Trophoblast cell (in vitro differentiated cells and primary cell): ENCODE data around the gene RMDN2.

Experiments
- DNase-seq, 2 donors: peaks; one replicate each; pipeline ENCODE4 v3.0.0-alpha.2; 2016
- H2AFZ ChIP-seq: 2 replicates; pipeline ENCODE4 v1.6.1; 2013; ENCODE audit warnings: low read length, moderate library complexity, mild to moderate bottlenecking; ENCODE audit not compliant: insufficient read depth, poor library complexity
- H2AK5ac ChIP-seq: 2 replicates; pipeline ENCODE4 v1.6.1; 2013; ENCODE audit warnings: mild to moderate bottlenecking, low read length
- H2BK120ac ChIP-seq: 2 replicates; pipeline ENCODE4 v1.6.1; 2013; ENCODE audit warnings: low read length, mild to moderate bottlenecking, moderate library complexity; ENCODE audit not compliant: insufficient read depth, poor library complexity
- H2BK12ac ChIP-seq: 2 replicates; pipeline ENCODE4 v1.6.1; 2013; ENCODE audit warnings: mild to moderate bottlenecking, low read length, moderate library complexity
- H2BK5ac ChIP-seq: 2 replicates; pipeline ENCODE4 v1.6.1; 2013; ENCODE audit warnings: low read length, low read depth, moderate library complexity, mild to moderate bottlenecking; ENCODE audit not compliant: poor library complexity
- H3K14ac ChIP-seq: 2 replicates; pipeline ENCODE4 v1.6.1; 2013; ENCODE audit warnings: mild to moderate bottlenecking, low read length
- H3K18ac ChIP-seq: 2 replicates; pipeline ENCODE4 v1.6.1; 2013; ENCODE audit warnings: mild to moderate bottlenecking, low read length
- H3K23ac ChIP-seq: 2 replicates; pipeline ENCODE4 v1.6.1; 2013; ENCODE audit warnings: low read length
- H3K27ac ChIP-seq: 2 replicates; pipeline ENCODE4 v1.5.1; 2013; ENCODE audit warnings: low read depth, mild to moderate bottlenecking, inconsistent platforms, low read length, moderate library complexity
- H3K27me3 ChIP-seq: 2 replicates; pipeline ENCODE4 v1.6.1; 2013; ENCODE audit warnings: inconsistent platforms, mild to moderate bottlenecking, low read length, moderate library complexity; ENCODE audit not compliant: insufficient read depth
- H3K36me3 ChIP-seq, 2 experiments: 1 replicate in 1 of 2; 2 replicates in 1 of 2; pipeline ENCODE4 v1.6.1; 2013; ENCODE audit warnings: low read length in 2 of 2, mild to moderate bottlenecking in 2 of 2, moderate library complexity in 1 of 2; ENCODE audit not compliant: insufficient read depth in 2 of 2, control insufficient read depth in 1 of 2
- H3K4ac ChIP-seq: 2 replicates; pipeline ENCODE4 v1.6.1; 2013; ENCODE audit warnings: low read depth, mild to moderate bottlenecking, low read length, moderate library complexity
- H3K4me1 ChIP-seq, 2 experiments: 1 replicate in 1 of 2; 2 replicates in 1 of 2; pipeline ENCODE4 v1.6.1; 2013; ENCODE audit warnings: low read length in 2 of 2, mild to moderate bottlenecking in 2 of 2, moderate library complexity in 1 of 2; ENCODE audit not compliant: insufficient read depth in 2 of 2, control insufficient read depth in 1 of 2
- H3K4me2 ChIP-seq: 2 replicates; pipeline ENCODE4 v1.6.1; 2013; ENCODE audit warnings: inconsistent platforms, mild to moderate bottlenecking, low read length, moderate library complexity
- H3K4me3 ChIP-seq: 2 replicates; pipeline ENCODE4 v1.5.1; 2013; ENCODE audit warnings: mild to moderate bottlenecking, low read depth, low read length, inconsistent platforms
- H3K79me1 ChIP-seq: one replicate; pipeline ENCODE4 v1.6.1; 2013; ENCODE audit warnings: low read length
- H3K79me2 ChIP-seq: 2 replicates; pipeline ENCODE4 v1.6.1; 2013; ENCODE audit warnings: low read length, mild to moderate bottlenecking; ENCODE audit not compliant: control insufficient read depth, insufficient read depth, poor library complexity
- H3K9ac ChIP-seq: 2 replicates; pipeline ENCODE4 v1.6.1; 2013; ENCODE audit warnings: mild to moderate bottlenecking, low read length
- H3K9me3 ChIP-seq: 2 replicates; pipeline ENCODE4 v1.6.1; 2013; ENCODE audit warnings: low read depth, mild to moderate bottlenecking, control low read depth, inconsistent platforms, low read length; ENCODE audit not compliant: insufficient read depth
- H4K12ac ChIP-seq: 2 replicates; pipeline ENCODE4 v1.6.1; 2013; ENCODE audit warnings: low read depth, mild to moderate bottlenecking, low read length, moderate library complexity
- H4K8ac ChIP-seq: 2 replicates; pipeline ENCODE4 v1.6.1; 2013; ENCODE audit warnings: low read depth, mild to moderate bottlenecking, low read length, moderate library complexity
- H4K91ac ChIP-seq: one replicate; pipeline ENCODE4 v1.6.1; 2013; ENCODE audit warnings: low read depth, mild to moderate bottlenecking, low read length, moderate library complexity
- WGBS: extraction: QIAGEN DNeasy Blood & Tissue Kit; methylation state at CpG from one replicate; pipeline ENCODE4 v1.1.7; 2013; ENCODE audit warnings: missing lambda C conversion rate; ENCODE audit not compliant: insufficient read length, insufficient coverage; ENCODE audit errors: extremely low coverage; 5-methylcytosine and 5-hydroxymethylcytosine counted together

Gene RMDN2

DNA sequence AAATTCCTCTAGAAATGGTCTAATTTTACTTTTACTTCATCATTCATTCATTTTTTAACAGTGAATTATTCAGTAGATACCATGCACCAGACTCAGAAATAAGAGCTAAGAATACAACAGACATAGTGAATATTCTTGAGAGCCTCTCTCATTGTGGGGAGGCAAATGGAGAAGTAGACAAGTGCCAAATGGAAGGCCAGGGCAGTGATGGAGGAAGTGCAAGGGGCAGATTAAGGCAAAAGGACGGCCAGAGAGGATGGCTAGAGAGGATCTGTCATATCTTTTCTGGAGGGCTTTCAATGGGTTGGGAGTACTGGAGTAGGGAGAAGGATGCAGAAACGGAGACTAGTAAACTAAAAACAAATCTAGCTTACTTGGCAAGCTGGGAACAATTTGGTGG is 19.0 kb upstream of the RMDN2 start:
- no peak overlapping the region for H3K27ac ChIP-seq
- H3K79me2 ChIP-seq, result no peaks in the 10 kb centered on the region
- H2BK5ac ChIP-seq, result no peak overlapping the region
- H3K23ac ChIP-seq, result no peak overlapping the region
- H3K18ac ChIP-seq, result no peak overlapping the region
- H4K8ac ChIP-seq, result no peak overlapping the region
- H3K27me3 ChIP-seq, result no peaks in the 10 kb centered on the region
- H3K79me1 ChIP-seq, result no peaks in the 10 kb centered on the region
- no peak overlapping the region for H3K4me3 ChIP-seq
- H3K36me3 ChIP-seq, result no peaks in the 10 kb centered on the region
- no peak overlapping the region for H2BK12ac ChIP-seq
- no peak overlapping the region for H4K91ac ChIP-seq
- no peak overlapping the region for H2AK5ac ChIP-seq
- H3K4ac ChIP-seq, result no peak overlapping the region
- H3K9me3 ChIP-seq, result no peaks in the 10 kb centered on the region
- no peak overlapping the region for H4K12ac ChIP-seq
- H2AFZ ChIP-seq, result no peak overlapping the region
- no peak overlapping the region for H3K4me2 ChIP-seq
- no CpG with 5 or more reads among the region's 2 CpGs for WGBS
- H3K4me1 ChIP-seq, result peaks cover 0 to 4% of the 10 kb centered on the region in 2 experiments
- no peak overlapping the region for H3K14ac ChIP-seq
- H2BK120ac ChIP-seq, result no peak overlapping the region
- no peak overlapping the region for H3K9ac ChIP-seq
- no peak for DNase-seq

DNA sequence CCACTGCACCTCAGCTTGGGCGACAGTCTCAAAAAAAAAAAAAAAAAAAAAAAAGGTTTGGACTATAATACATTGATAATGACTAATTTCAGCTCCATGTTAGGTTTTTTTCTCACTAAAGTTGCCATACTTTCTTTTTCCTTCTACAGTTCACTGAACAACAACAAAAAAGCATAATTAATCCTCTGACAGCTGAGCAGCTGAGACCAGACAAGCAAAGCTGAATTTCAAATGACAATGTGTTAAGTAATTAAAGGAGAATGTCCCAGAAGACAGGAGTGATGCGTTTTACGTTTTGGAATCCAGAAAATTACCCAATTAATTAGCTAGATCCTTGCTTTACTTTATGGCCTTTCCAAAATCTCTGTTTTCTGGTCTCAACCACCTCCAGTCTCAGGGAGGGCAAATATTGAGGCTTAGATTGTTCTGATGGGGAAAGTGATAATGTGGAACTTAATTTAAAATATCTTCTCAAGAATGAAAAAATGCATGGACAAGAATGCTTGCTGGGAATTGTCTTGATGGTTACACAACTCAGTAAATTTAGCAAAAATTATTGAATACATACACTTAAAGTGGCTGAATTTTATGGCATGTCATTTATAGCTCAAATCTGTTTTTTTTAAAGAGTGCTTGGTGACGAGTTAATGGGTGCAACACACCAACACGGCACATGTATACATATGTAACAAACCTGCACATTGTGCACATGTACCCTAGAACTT is 17.4 kb upstream of the RMDN2 start:
- H4K91ac ChIP-seq, result no peak overlapping the region
- no peak overlapping the region for H3K4me2 ChIP-seq
- DNase-seq, result no peak
- no peak overlapping the region for H3K27ac ChIP-seq
- H3K4ac ChIP-seq, result no peak overlapping the region
- H4K12ac ChIP-seq, result no peak overlapping the region
- H3K14ac ChIP-seq, result no peak overlapping the region
- no peaks in the 10 kb centered on the region for H3K27me3 ChIP-seq
- peaks cover 0 to 4% of the 10 kb centered on the region in 2 experiments for H3K4me1 ChIP-seq
- H4K8ac ChIP-seq, result no peak overlapping the region
- H3K23ac ChIP-seq, result no peak overlapping the region
- H2AFZ ChIP-seq, result no peak overlapping the region
- H2BK5ac ChIP-seq, result no peak overlapping the region
- no peak overlapping the region for H2AK5ac ChIP-seq
- no peak overlapping the region for H3K4me3 ChIP-seq
- H3K79me2 ChIP-seq, result no peaks in the 10 kb centered on the region
- no peak overlapping the region for H2BK12ac ChIP-seq
- H3K18ac ChIP-seq, result no peak overlapping the region
- H2BK120ac ChIP-seq, result no peak overlapping the region
- H3K9me3 ChIP-seq, result no peaks in the 10 kb centered on the region
- H3K9ac ChIP-seq, result no peak overlapping the region
- H3K79me1 ChIP-seq, result no peaks in the 10 kb centered on the region
- no peaks in the 10 kb centered on the region for H3K36me3 ChIP-seq
- WGBS, result no CpG with 5 or more reads among the region's 5 CpGs

DNA sequence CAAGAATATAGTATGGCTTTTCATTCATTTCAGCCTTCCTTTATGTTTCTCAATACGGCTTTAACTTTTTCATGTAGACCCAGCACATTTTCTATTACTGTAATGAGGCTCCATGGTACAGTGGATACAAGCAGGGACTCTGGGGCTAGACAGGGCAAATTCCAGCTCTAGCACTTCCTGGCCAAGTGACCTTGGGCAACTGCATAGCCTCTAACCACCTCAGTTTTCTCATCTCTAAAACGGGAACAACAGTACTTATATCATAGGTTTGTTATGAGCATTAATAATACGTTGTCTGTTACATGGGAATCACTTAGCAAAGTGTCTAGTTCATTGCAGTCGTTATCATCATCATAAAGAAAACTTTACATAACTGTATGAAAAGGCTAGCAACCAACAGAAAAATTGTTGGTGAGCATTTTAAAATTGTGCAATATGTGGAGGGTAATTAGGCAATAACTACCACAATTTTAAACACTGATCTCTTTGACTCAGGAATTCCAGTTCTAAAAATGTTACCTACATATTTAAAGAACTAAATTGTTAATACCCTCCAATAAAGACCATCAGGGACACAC is 13.7 kb upstream of the RMDN2 start:
- no peak overlapping the region for H2BK120ac ChIP-seq
- H3K4me2 ChIP-seq, result no peak overlapping the region
- H2BK5ac ChIP-seq, result no peak overlapping the region
- H3K27me3 ChIP-seq, result no peaks in the 10 kb centered on the region
- H2BK12ac ChIP-seq, result no peak overlapping the region
- no peak overlapping the region for H3K4ac ChIP-seq
- H3K27ac ChIP-seq, result no peak overlapping the region
- H3K79me1 ChIP-seq, result no peaks in the 10 kb centered on the region
- no peaks in the 10 kb centered on the region for H3K79me2 ChIP-seq
- no peak overlapping the region for H3K23ac ChIP-seq
- H3K4me3 ChIP-seq, result no peak overlapping the region
- peak in 1 of 2 donors; percentile 62 for DNase-seq
- H3K9me3 ChIP-seq, result no peaks in the 10 kb centered on the region
- H4K8ac ChIP-seq, result no peak overlapping the region
- no peak overlapping the region for H3K9ac ChIP-seq
- H2AFZ ChIP-seq, result no peak overlapping the region
- no peak overlapping the region for H3K14ac ChIP-seq
- no peak overlapping the region for H4K91ac ChIP-seq
- no peak overlapping the region for H2AK5ac ChIP-seq
- no peak overlapping the region for H3K18ac ChIP-seq
- no peaks in the 10 kb centered on the region for H3K36me3 ChIP-seq
- peaks cover 0 to 2% of the 10 kb centered on the region in 2 experiments for H3K4me1 ChIP-seq
- WGBS, result no CpG with 5 or more reads among the region's 4 CpGs
- H4K12ac ChIP-seq, result no peak overlapping the region

- no peak overlapping the region for H3K14ac ChIP-seq
- DNase-seq, result no peak
- no peaks in the 10 kb centered on the region for H3K36me3 ChIP-seq
- H4K91ac ChIP-seq, result no peak overlapping the region
- no peak overlapping the region for H3K4me2 ChIP-seq
- H3K79me2 ChIP-seq, result no peaks in the 10 kb centered on the region
- peaks cover 0 to under 1% of the 10 kb centered on the region in 2 experiments for H3K4me1 ChIP-seq
- no peak overlapping the region for H3K9ac ChIP-seq
- no peak overlapping the region for H4K8ac ChIP-seq
- no peak overlapping the region for H2BK12ac ChIP-seq
- H2BK120ac ChIP-seq, result no peak overlapping the region
- no peak overlapping the region for H3K4me3 ChIP-seq
- H4K12ac ChIP-seq, result no peak overlapping the region
- H3K18ac ChIP-seq, result no peak overlapping the region
- H2BK5ac ChIP-seq, result no peak overlapping the region
- H2AK5ac ChIP-seq, result no peak overlapping the region
- no peak overlapping the region for H3K4ac ChIP-seq
- H3K23ac ChIP-seq, result no peak overlapping the region
- no peak overlapping the region for H2AFZ ChIP-seq
- H3K79me1 ChIP-seq, result no peaks in the 10 kb centered on the region
- no peaks in the 10 kb centered on the region for H3K27me3 ChIP-seq
- no CpG with 5 or more reads among the region's 1 CpG for WGBS
- no peak overlapping the region for H3K27ac ChIP-seq
- no peaks in the 10 kb centered on the region for H3K9me3 ChIP-seq
These were observed 13.0 kb upstream of the RMDN2 start for GRCh38 chr2:37912056-37912455.
